ENCODE results near the gene FBXO9. TPM values are rescaled to one million over a fixed set of nuclear protein-coding genes. Genes with fewer than 3 reads are reported as not detected.

The FBXO9 gene
- 20.8 and 31.8 TPM in 2 replicates for total RNA-seq

DNA sequence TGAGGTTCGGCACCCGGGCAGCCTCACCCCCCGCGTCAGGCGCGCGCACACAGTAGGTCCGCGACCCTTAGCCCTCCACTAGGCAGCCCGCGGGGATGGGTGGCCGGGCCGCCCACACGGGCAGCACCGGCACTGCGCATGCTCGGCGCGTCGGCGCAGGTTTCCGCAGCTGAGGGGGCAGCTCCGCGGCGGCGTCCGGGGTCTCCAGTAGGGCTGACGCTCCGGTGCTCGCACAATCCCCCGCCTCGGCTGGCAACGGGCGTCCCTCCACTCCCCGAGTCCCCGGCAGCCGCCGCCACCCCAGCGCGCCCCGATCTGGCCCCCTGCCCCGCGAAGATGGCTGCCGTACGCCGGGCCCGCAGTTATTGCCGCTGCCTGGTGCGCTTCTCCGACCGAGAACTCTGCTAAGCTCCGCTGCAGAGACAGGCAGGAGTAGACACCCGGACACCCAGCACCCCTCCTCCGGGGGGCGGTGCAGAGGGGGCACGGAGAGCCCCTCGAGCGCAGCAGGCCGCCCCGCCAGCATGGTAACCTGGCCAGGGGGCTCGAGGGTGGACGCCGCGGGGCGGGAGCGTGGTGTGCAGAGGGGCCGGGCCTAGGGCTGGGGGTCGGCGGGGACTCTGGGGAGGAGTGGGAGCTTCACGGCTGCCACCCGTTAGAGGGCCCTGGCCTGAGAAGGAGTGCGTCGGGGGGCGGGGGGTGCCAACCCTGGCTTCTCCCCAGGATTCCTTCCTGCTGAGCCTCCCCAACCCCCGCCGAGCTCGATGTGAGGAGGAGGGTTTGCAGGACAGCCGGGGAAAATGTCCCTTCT, at the start of gene FBXO9:
FBXO9 (plus strand) TSS at position 139 of the 811 bp plus-strand sequence; CDS start at position 525, 386 bp downstream.

DNA sequence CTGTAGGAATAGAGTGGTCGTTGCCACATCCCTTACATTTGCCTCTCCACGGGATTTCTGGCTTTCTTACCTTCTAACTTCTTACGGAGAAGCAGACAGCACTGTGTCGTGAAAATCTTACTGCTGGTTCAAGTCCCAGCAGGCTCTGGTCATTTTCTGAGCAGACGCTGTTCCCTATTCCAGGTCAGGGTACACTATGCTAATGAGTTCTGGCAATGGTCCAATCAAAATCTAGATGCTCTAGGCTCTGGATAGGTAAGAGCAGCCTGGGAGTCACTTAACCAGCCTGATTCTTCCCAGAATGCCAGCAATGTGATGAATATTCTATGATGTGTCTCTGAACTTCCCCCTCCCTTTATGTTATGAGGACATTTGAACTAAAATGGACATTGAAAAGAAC, 83.5 kb downstream of the FBXO9 start, which contains the start of gene GCM1:
GCM1 (minus strand) TSS at position 158 of the 400 bp plus-strand sequence. CDS start 3,209 bp downstream, outside the sequence.

Other genes starting within 250 kb of the FBXO9 start
- not detected in 2 replicates for gene GSTA5, start 224.6 kb upstream of the FBXO9 start, total RNA-seq
- not detected in 2 replicates for gene GSTA3, start 155.7 kb upstream of the FBXO9 start, total RNA-seq
- gene GSTA4, start 70.1 kb upstream of the FBXO9 start, total RNA-seq = 23.2 and 28.6 TPM in 2 replicates
- 5.1 and 5.4 TPM in 2 replicates for gene CILK1, start 3.6 kb upstream of the FBXO9 start, total RNA-seq
- not detected in 2 replicates for gene GCM1, start 83.4 kb downstream of the FBXO9 start, total RNA-seq

Data from hair follicular keratinocyte (primary cell).